ENCODE results near the gene NCAM1.
"Not testable (repeated sequence)": the region's sequence is repeated elsewhere in the genome, so short reads cannot be mapped to it uniquely, and the experiment has no call there.

The NCAM1 gene

GRCh38 chr11:113022262-113022661 lies 61.0 kb downstream of the NCAM1 start:
- no peak for DNase-seq (ENCODE audit: low read depth)

GRCh38 chr11:113023228-113023627 lies 62.0 kb downstream of the NCAM1 start:
- no peak for DNase-seq (ENCODE audit: low read depth)

- DNase-seq (ENCODE audit: low read depth) = no peak
These were observed 62.8 kb downstream of the NCAM1 start for GRCh38 chr11:113023986-113024385.

GRCh38 chr11:113026778-113027177 lies 65.6 kb downstream of the NCAM1 start:
- DNase-seq (ENCODE audit: low read depth) = no peak

- DNase-seq (ENCODE audit: low read depth) = no peak
These were observed 73.4 kb downstream of the NCAM1 start for GRCh38 chr11:113034576-113034975.

GRCh38 chr11:113035708-113036107 lies 74.5 kb downstream of the NCAM1 start:
- no peak for DNase-seq (ENCODE audit: low read depth)

- no peak for DNase-seq (ENCODE audit: low read depth)
These were observed 82.5 kb downstream of the NCAM1 start for GRCh38 chr11:113043698-113044097.

GRCh38 chr11:113045146-113045545 lies 83.9 kb downstream of the NCAM1 start:
- no peak for DNase-seq (ENCODE audit: low read depth)

- DNase-seq (ENCODE audit: low read depth) = no peak
These were observed 85.6 kb downstream of the NCAM1 start for GRCh38 chr11:113046866-113047265.

GRCh38 chr11:113048820-113049768 lies 87.9 kb downstream of the NCAM1 start:
- no peak for DNase-seq (ENCODE audit: low read depth)

GRCh38 chr11:113053042-113053441 lies 91.8 kb downstream of the NCAM1 start:
- not testable (repeated sequence) for DNase-seq (ENCODE audit: low read depth)

- no peak for DNase-seq (ENCODE audit: low read depth)
These were observed 95.8 kb downstream of the NCAM1 start for GRCh38 chr11:113057038-113057437.

GRCh38 chr11:113059548-113059947 lies 98.3 kb downstream of the NCAM1 start:
- DNase-seq (ENCODE audit: low read depth) = no peak

- no peak for DNase-seq (ENCODE audit: low read depth)
These were observed 104.1 kb downstream of the NCAM1 start for GRCh38 chr11:113065330-113065729.

- no peak for DNase-seq (ENCODE audit: low read depth)
These were observed 111.1 kb downstream of the NCAM1 start for GRCh38 chr11:113072237-113072858.

GRCh38 chr11:113073290-113073953 lies 112.2 kb downstream of the NCAM1 start:
- DNase-seq (ENCODE audit: low read depth) = no peak

GRCh38 chr11:113075586-113076095 lies 114.4 kb downstream of the NCAM1 start:
- no peak for DNase-seq (ENCODE audit: low read depth)

GRCh38 chr11:113077379-113077778 lies 116.2 kb downstream of the NCAM1 start:
- no peak for DNase-seq (ENCODE audit: low read depth)

- DNase-seq (ENCODE audit: low read depth) = no peak
These were observed 121.2 kb downstream of the NCAM1 start for GRCh38 chr11:113082341-113082955.

- no peak for DNase-seq (ENCODE audit: low read depth)
These were observed 122.4 kb downstream of the NCAM1 start for GRCh38 chr11:113083571-113083970.

- no peak for DNase-seq (ENCODE audit: low read depth)
These were observed 123.1 kb downstream of the NCAM1 start for GRCh38 chr11:113084297-113084696.

- DNase-seq (ENCODE audit: low read depth) = no peak
These were observed 124.2 kb downstream of the NCAM1 start for GRCh38 chr11:113085446-113085845.

Measured in stimulated activated CD8-positive, alpha-beta memory T cell treated with anti-CD3 and anti-CD28 coated beads, Interleukin-15, amount 100 ng/mL, for 1 hour (primary cell).